IPS-15b (cell line): ENCODE measurements around the gene CLMP.

Experiments used
- H3K27me3 ChIP-seq: one replicate; pipeline ENCODE4 v1.6.1; 2013; ENCODE audit warnings: low read length; ENCODE audit not compliant: control insufficient read depth, insufficient read depth
- H3K36me3 ChIP-seq: one replicate; pipeline ENCODE4 v1.6.1; 2013; ENCODE audit warnings: low read length; ENCODE audit not compliant: control insufficient read depth, insufficient read depth
- H3K4me1 ChIP-seq: one replicate; pipeline ENCODE4 v1.6.1; 2013; ENCODE audit warnings: mild to moderate bottlenecking, low read length; ENCODE audit not compliant: control insufficient read depth, insufficient read depth
- H3K4me3 ChIP-seq: one replicate; pipeline ENCODE4 v1.5.1; 2013; ENCODE audit warnings: low read depth, low read length
- H3K9ac ChIP-seq: one replicate; pipeline ENCODE4 v1.6.1; 2013; ENCODE audit warnings: low read depth, mild to moderate bottlenecking, low read length
- H3K9me3 ChIP-seq: one replicate; pipeline ENCODE4 v1.6.1; 2013; ENCODE audit warnings: mild to moderate bottlenecking, low read length; ENCODE audit not compliant: control insufficient read depth, insufficient read depth

CLMP gene

GRCh38 chr11:123052901-123053721 is 141.9 kb downstream of the CLMP start:
- H3K9ac ChIP-seq, result no peak overlapping the region

GRCh38 chr11:123051634-123052033 is 143.4 kb downstream of the CLMP start:
- H3K4me3 ChIP-seq, result no peak overlapping the region
- H3K9me3 ChIP-seq, result no peaks in the 10 kb centered on the region
- peaks cover 7% of the 10 kb centered on the region for H3K36me3 ChIP-seq
- H3K4me1 ChIP-seq, result no peaks in the 10 kb centered on the region
- H3K9ac ChIP-seq, result no peak overlapping the region
- no peaks in the 10 kb centered on the region for H3K27me3 ChIP-seq

More at GRCh38 chr11:123052901-123053721, 141.9 kb downstream of the CLMP start:
- no peaks in the 10 kb centered on the region for H3K4me1 ChIP-seq
- H3K27me3 ChIP-seq, result no peaks in the 10 kb centered on the region
- no peaks in the 10 kb centered on the region for H3K9me3 ChIP-seq
- H3K4me3 ChIP-seq, result no peak overlapping the region
- H3K36me3 ChIP-seq, result peaks cover 22% of the 10 kb centered on the region

GRCh38 chr11:123051146-123051545 is 143.9 kb downstream of the CLMP start:
- Histone ChIP-seq H3K9ac (no peak overlapping the region), H3K4me1 (no peaks in the 10 kb centered on the region)

GRCh38 chr11:123047947-123048293 is 147.1 kb downstream of the CLMP start:
- no peaks in the 10 kb centered on the region for H3K4me1 ChIP-seq
- H3K9ac ChIP-seq, result no peak overlapping the region
- no peaks in the 10 kb centered on the region for H3K27me3 ChIP-seq
- H3K4me3 ChIP-seq, result no peak overlapping the region
- no peaks in the 10 kb centered on the region for H3K36me3 ChIP-seq
- no peaks in the 10 kb centered on the region for H3K9me3 ChIP-seq

More at GRCh38 chr11:123051146-123051545, 143.9 kb downstream of the CLMP start:
- Histone ChIP-seq H3K9me3 (no peaks in the 10 kb centered on the region), H3K36me3 (peaks cover 2% of the 10 kb centered on the region), H3K4me3 (no peak overlapping the region), H3K27me3 (no peaks in the 10 kb centered on the region)

GRCh38 chr11:123047266-123047946 is 147.6 kb downstream of the CLMP start:
- Histone ChIP-seq H3K4me1 (no peaks in the 10 kb centered on the region), H3K4me3 (no peak overlapping the region), H3K36me3 (no peaks in the 10 kb centered on the region), H3K9me3 (no peaks in the 10 kb centered on the region), H3K27me3 (no peaks in the 10 kb centered on the region), H3K9ac (no peak overlapping the region)

GRCh38 chr11:123046473-123047259 is 148.4 kb downstream of the CLMP start:
- no peaks in the 10 kb centered on the region for H3K27me3 ChIP-seq
- no peak overlapping the region for H3K4me3 ChIP-seq
- H3K4me1 ChIP-seq, result no peaks in the 10 kb centered on the region
- H3K9me3 ChIP-seq, result no peaks in the 10 kb centered on the region
- no peak overlapping the region for H3K9ac ChIP-seq
- H3K36me3 ChIP-seq, result no peaks in the 10 kb centered on the region

GRCh38 chr11:123045101-123045500 is 149.9 kb downstream of the CLMP start:
- H3K27me3 ChIP-seq, result no peaks in the 10 kb centered on the region
- H3K4me1 ChIP-seq, result no peaks in the 10 kb centered on the region
- no peak overlapping the region for H3K4me3 ChIP-seq
- H3K9me3 ChIP-seq, result no peaks in the 10 kb centered on the region
- H3K9ac ChIP-seq, result no peak overlapping the region
- no peaks in the 10 kb centered on the region for H3K36me3 ChIP-seq

GRCh38 chr11:123041185-123041584 is 153.9 kb downstream of the CLMP start:
- Histone ChIP-seq H3K36me3 (no peaks in the 10 kb centered on the region), H3K4me1 (no peaks in the 10 kb centered on the region), H3K9me3 (no peaks in the 10 kb centered on the region), H3K27me3 (no peaks in the 10 kb centered on the region), H3K9ac (no peak overlapping the region), H3K4me3 (no peak overlapping the region)

GRCh38 chr11:123040111-123040432 is 155.0 kb downstream of the CLMP start:
- no peaks in the 10 kb centered on the region for H3K36me3 ChIP-seq
- H3K9me3 ChIP-seq, result no peaks in the 10 kb centered on the region
- H3K27me3 ChIP-seq, result no peaks in the 10 kb centered on the region
- no peak overlapping the region for H3K9ac ChIP-seq
- H3K4me3 ChIP-seq, result no peak overlapping the region
- no peaks in the 10 kb centered on the region for H3K4me1 ChIP-seq

- H3K9me3 ChIP-seq, result no peaks in the 10 kb centered on the region
- H3K27me3 ChIP-seq, result no peaks in the 10 kb centered on the region
- H3K9ac ChIP-seq, result no peak overlapping the region
- H3K36me3 ChIP-seq, result no peaks in the 10 kb centered on the region
- no peaks in the 10 kb centered on the region for H3K4me1 ChIP-seq
- no peak overlapping the region for H3K4me3 ChIP-seq
Measured at GRCh38 chr11:123035831-123036230, 159.2 kb downstream of the CLMP start.

GRCh38 chr11:123034597-123034996 is 160.5 kb downstream of the CLMP start:
- Histone ChIP-seq H3K9ac (no peak overlapping the region), H3K36me3 (no peaks in the 10 kb centered on the region), H3K4me3 (no peak overlapping the region), H3K4me1 (peaks cover 8% of the 10 kb centered on the region), H3K27me3 (no peaks in the 10 kb centered on the region), H3K9me3 (no peaks in the 10 kb centered on the region)
